HFFc6 (cell line): ENCODE results near the gene CIZ1. TPM values are rescaled to one million over a fixed set of nuclear protein-coding genes. Genes with fewer than 3 reads are reported as not detected.

Source experiments
- DNase-seq: peaks from one replicate; pipeline ENCODE4 v3.0.0-alpha.2; 2018
- H3K27ac Mint-ChIP-seq: 2 replicates; pipeline ENCODE4 v1.8.0; 2020; ENCODE audit warnings: mild to moderate bottlenecking, mixed read lengths
- H3K27me3 Mint-ChIP-seq: 2 replicates; pipeline ENCODE4 v1.8.0; 2021; ENCODE audit warnings: mild to moderate bottlenecking, moderate library complexity, mixed read lengths; ENCODE audit not compliant: insufficient read depth
- H3K36me3 Mint-ChIP-seq: 2 replicates; pipeline ENCODE4 v1.8.0; 2021; ENCODE audit warnings: low read depth, mixed read lengths
- H3K4me1 Mint-ChIP-seq: 2 replicates; pipeline ENCODE4 v1.8.0; 2020; ENCODE audit warnings: low read depth, mixed read lengths
- H3K4me3 Mint-ChIP-seq: 2 replicates; pipeline ENCODE4 v1.8.0; 2020; ENCODE audit warnings: mild to moderate bottlenecking, moderate library complexity, mixed read lengths
- H3K9me3 Mint-ChIP-seq: 2 replicates; pipeline ENCODE4 v1.8.0; 2020; ENCODE audit warnings: mild to moderate bottlenecking, mixed read lengths
- total RNA-seq, 6 experiments: library from RNA; stranded (reverse); fragmentation: NEBNext Ultra II Directional; extraction: Animal tissue kit (Norgen Biotek cat#: 25700); gene quantifications; 2 replicates in 1 of 6; 3 replicates in 5 of 6; pipeline ENCODE4 v1.2.3, GENCODE V29; 2021
- TF ChIP-seq, protein P1 (sequence below): fragments of 200-600 bp; sonication (generic); IDR thresholded peaks from 2 replicates; pipeline ENCODE4 v1.5.0; 2021; ENCODE audit warnings: antibody characterized with exemption, mild to moderate bottlenecking

The CIZ1 gene
- total RNA-seq, 6 experiments from 2014 or later, result 119 to 168 (median 148) TPM

DNA sequence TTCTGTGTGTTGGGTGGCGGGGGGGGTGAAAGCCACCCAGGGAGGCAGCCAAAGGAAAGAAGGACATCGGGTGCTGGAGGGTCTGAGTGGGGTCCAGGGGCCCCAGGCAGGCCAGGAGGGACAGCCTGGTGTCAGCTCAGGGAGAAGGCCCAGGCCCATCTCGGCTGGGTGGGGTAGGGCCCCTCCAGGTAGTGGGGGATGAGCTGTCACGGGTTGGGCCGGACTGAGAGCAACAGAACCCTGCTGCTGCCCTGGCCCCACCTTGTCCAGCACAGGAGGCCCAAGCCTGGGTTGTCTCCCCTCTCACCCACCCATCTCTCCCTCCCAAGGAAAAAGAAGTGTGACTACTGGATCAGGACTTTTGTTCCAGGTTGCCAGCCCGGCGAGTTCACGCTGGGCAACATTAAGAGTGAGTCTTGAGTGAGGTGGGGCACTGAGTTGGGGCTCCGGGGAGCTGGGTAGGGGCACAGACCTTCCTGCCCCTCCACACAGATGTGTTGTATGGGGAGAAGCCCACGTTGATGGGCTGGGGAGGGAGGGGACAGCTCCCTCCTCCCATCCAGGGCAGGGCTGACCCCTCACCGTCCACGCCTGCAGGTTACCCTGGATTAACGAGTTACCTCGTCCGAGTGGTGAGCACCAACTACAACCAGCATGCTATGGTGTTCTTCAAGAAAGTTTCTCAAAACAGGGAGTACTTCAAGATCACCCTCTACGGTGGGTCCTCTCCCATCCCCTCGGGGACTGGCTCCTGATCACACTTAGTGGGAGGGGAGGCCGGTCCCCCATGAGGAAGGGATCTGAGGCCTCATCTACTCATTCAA, 39.9 kb downstream of the CIZ1 start:
- no peak for DNase-seq
- no peaks in the 10 kb centered on the region for H3K4me1 Mint-ChIP-seq
- no peak overlapping the region for H3K27ac Mint-ChIP-seq
- H3K9me3 Mint-ChIP-seq, result no peaks in the 10 kb centered on the region
- TF ChIP-seq, protein P1, sequence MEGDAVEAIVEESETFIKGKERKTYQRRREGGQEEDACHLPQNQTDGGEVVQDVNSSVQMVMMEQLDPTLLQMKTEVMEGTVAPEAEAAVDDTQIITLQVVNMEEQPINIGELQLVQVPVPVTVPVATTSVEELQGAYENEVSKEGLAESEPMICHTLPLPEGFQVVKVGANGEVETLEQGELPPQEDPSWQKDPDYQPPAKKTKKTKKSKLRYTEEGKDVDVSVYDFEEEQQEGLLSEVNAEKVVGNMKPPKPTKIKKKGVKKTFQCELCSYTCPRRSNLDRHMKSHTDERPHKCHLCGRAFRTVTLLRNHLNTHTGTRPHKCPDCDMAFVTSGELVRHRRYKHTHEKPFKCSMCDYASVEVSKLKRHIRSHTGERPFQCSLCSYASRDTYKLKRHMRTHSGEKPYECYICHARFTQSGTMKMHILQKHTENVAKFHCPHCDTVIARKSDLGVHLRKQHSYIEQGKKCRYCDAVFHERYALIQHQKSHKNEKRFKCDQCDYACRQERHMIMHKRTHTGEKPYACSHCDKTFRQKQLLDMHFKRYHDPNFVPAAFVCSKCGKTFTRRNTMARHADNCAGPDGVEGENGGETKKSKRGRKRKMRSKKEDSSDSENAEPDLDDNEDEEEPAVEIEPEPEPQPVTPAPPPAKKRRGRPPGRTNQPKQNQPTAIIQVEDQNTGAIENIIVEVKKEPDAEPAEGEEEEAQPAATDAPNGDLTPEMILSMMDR, result no peak
- peaks cover 34% of the 10 kb centered on the region for H3K27me3 Mint-ChIP-seq
- no peak overlapping the region for H3K4me3 Mint-ChIP-seq
- no peaks in the 10 kb centered on the region for H3K36me3 Mint-ChIP-seq

DNA sequence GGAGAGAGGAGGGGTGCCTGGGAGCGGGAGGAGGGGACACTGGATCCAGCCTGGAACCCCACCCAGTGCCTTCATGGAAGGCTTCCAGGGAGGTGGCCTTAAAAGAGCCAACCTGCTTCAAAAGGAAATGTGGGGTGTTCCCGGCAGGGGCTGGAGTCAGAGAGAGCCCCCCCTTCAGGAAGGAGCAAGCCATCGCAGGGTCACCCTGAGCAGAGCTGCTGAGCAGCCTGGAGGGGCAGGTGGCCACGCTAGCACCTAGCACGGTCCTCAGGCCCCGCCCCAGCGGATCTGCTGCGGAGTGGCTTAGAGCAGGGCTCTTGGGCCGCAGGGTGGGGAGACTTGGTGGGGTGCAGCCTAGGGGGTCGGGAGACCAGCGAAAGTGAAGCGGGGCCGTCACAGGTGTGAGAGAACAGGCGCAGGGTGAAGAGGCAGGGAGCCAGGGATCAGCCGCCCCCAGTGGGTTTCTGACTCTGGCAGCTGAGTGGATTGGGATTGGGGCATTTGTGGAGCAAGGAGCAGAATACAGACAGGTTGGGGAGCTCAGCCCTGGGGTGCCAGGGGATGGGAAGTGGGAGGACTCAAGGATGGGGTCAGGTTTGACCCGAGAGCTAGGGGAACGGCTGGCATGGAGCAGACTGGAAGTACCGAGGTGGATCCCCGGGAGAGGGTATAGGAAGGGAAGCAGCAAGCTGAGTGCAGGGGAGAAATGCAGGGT, 40.6 kb downstream of the CIZ1 start:
- no peak for DNase-seq
- Mint-ChIP-seq H3K27me3 (peaks cover 38% of the 10 kb centered on the region), H3K27ac (no peak overlapping the region), H3K4me3 (no peak overlapping the region), H3K36me3 (no peaks in the 10 kb centered on the region), H3K9me3 (no peaks in the 10 kb centered on the region), H3K4me1 (no peaks in the 10 kb centered on the region)
- TF ChIP-seq, protein P1, result peak; percentile 46; the same call in 1 of the 2 replicates

DNA sequence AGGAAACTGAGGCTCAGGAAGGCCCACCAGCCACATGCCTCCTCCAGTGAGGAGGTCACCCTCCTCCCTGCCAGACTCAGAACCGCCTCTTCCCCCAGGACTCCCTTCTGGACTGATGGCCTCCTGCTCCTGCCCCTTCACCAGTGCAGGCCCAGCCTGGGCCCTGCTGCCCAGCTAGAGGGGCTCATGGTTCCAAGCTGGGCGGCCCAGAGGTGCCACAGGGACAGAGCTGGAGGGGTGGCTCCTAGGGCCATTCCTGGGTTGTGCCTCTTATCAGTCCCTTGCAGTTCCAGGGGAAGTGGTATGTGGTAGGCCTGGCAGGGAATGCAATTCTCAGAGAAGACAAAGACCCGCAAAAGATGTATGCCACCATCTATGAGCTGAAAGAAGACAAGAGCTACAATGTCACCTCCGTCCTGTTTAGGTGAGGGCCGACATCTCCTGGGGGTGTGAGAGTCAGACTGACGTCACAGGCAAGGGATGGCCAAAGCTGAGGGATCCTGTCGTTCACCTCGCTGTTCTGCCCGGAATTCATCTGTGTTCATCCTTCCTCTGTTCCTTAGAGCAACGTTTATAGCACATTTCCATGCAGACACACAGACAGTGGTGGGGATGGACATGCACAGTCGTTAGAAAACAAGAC, 41.3 kb downstream of the CIZ1 start:
- peaks cover 36% of the 10 kb centered on the region for H3K27me3 Mint-ChIP-seq
- H3K36me3 Mint-ChIP-seq, result no peaks in the 10 kb centered on the region
- H3K27ac Mint-ChIP-seq, result no peak overlapping the region
- no peak overlapping the region for H3K4me3 Mint-ChIP-seq
- TF ChIP-seq, protein P1, result no peak
- no peaks in the 10 kb centered on the region for H3K4me1 Mint-ChIP-seq
- no peak for DNase-seq
- no peaks in the 10 kb centered on the region for H3K9me3 Mint-ChIP-seq

DNA sequence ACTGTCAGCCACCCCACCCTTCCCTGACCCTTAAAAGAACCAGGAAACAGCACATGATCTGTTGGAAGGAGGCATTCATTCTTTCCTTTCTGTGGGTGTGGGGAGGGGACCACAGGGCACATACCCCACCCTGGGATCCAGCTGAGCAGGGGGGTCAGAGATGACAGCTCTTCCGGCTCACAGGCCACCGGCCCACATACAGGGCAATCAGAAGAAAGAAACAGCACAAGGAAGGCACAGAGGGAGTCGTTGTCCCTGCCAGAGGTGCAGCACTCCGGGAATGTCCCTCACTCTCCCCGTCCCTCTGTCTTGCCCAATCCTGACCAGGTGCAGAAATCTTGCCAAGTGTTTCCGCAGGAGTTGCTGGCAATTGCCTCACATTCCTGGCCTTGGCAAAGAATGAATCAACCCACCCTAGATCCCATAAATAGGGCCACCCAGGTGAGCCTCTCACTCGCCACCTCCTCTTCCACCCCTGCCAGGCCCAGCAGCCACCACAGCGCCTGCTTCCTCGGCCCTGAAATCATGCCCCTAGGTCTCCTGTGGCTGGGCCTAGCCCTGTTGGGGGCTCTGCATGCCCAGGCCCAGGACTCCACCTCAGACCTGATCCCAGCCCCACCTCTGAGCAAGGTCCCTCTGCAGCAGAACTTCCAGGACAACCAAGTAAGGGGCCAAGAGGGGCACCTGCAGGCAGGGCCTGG, 42.2 kb downstream of the CIZ1 start, which contains the start of gene LCN2:
LCN2 (plus strand) TSS at position 453 of the 701 bp plus-strand sequence; CDS start at position 526, 73 bp downstream.
- Mint-ChIP-seq H3K27ac (no peak within 1 kb of the TSS), H3K9me3 (no peaks in the 10 kb centered on the region), H3K4me3 (no peak within 1 kb of the TSS), H3K27me3 (peaks cover 35% of the 10 kb centered on the region), H3K36me3 (no peaks in the 10 kb centered on the region), H3K4me1 (no peaks in the 10 kb centered on the region)
- TF ChIP-seq, protein P1, result no peak
- DNase-seq, result no peak

DNA sequence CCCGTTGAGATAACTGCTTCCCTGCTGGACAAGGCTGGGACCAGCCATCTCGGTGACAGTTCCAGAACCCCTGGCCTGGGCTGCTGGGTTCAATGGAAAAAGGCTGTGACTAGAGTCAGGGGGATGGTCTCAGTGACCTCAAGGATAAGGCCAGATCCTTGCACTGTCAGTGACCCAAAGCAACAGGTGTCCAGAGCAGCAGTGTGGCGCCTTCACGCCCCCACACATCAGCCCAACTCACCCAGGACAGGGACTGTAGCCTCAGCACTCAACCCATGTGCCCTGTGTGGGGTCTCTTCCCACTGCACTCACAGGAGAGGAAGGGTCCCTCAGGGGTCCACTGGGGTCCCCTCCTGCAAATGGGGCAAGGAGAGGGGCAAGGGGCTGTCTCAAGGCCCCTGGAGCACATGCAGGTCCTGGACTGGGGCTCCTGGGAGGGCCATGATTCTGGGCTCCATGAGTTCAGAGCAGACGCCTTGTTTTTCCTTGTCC, 42.8 kb downstream of the CIZ1 start:
- Mint-ChIP-seq H3K36me3 (no peaks in the 10 kb centered on the region), H3K27ac (no peak overlapping the region), H3K27me3 (peaks cover 37% of the 10 kb centered on the region), H3K4me3 (no peak overlapping the region), H3K9me3 (no peaks in the 10 kb centered on the region), H3K4me1 (peaks cover under 1% of the 10 kb centered on the region; the same call in 1 of the 2 replicates)
- no peak for DNase-seq
- TF ChIP-seq, protein P1, result no peak
